NCI-H446 treated with DMSO at 0.1 percent for 48 hours (cell line): ENCODE results near the gene DISP1.
A peak's percentile ranks its signal among the peaks of the same experiment; 100 is the strongest.
"Not testable (repeated sequence)": the region's sequence is repeated elsewhere in the genome, so short reads cannot be mapped to it uniquely, and the experiment has no call there.

ENCODE experiments used
- DNase-seq: peaks from one replicate; lab custom pipeline; 2025; lab: John Stamatoyannopoulos, UW

Gene DISP1

GRCh38 chr1:222792744-222793143 is 22.1 kb upstream of the DISP1 start:
- no peak for DNase-seq

DNA sequence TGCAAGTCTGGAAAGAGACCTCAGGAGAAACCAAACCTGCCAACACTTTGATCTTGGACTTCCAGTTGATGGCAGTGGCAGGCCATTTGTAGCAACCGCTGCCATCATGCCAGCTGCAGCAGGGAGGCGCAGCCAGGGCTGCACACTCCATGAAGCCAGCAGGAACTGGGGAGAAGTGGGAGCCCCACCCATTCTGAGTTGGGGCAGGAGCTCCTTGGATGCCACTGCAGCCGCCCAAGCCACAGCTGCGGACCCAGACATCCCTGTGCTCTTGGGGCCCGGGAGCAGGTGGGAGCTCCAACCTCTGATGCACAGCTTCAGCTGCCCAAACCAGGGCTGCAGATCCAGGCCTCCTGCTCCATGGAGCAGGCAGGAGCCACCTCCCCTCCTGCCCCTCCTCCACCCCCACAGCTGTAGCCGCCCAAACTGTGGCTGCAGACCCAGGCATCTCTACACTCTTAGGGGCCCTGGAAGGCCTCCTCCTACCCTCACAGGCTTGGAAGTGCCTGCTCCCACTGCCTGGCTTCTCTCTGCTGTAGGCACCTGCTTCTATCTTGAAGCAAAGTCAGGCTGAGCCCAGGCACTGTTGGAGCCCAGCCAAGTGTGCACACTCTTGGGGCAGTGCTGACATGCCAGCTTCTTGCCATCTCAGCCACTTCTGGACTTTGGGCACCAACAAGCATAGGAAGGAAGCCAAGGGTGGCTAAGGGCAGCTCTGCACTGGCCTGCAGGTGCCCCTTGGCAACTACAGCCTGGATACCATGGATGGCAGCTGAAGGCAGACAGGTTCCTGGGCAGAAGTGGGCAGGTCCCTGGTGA is 20.0 kb upstream of the DISP1 start:
- no peak for DNase-seq

DNA sequence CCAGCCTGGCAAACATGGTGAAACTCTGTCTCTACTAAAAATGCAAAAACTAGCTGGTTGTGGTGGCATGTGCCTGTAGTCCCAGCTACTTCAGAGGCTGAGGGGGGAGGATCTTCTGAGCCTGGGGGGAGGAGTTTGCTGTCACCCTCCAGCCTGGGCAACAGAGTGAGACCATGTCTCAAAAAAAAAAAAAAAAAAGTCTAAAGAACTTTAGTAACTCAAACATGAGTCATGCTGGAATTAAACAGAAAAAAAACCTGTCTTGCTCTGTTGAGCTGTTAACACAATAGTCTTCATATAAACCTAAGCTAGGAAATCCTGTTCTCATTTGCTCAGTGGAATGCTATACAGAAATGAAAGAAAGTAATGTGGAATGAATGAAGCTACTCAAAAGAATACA is 16.7 kb upstream of the DISP1 start:
- no peak for DNase-seq

GRCh38 chr1:222798975-222799374 is 15.9 kb upstream of the DISP1 start:
- DNase-seq, result no peak

- DNase-seq, result no peak
These were observed 13.8 kb upstream of the DISP1 start for GRCh38 chr1:222801067-222801466.

GRCh38 chr1:222811671-222812070 is 3.2 kb upstream of the DISP1 start:
- no peak for DNase-seq

- no peak for DNase-seq
These were observed 838 bp upstream of the DISP1 start for GRCh38 chr1:222813866-222814535.

DNA sequence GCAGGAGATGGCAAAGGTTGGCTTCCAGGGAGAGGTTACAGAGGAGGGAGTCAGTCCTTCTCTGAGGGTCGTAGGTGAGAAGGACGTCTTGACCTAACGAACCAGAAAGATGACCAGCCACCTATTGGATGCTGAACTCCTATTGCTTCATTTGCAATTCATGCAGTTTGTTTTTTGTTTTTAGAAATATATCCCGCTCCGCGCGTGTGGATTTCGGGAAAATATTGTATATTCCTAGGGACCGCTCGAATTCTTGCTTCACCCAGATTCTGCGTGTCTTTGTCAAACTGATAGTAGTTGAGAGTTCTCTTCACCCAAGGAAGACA is 564 bp downstream of the DISP1 start:
- DNase-seq, result no peak

DNA sequence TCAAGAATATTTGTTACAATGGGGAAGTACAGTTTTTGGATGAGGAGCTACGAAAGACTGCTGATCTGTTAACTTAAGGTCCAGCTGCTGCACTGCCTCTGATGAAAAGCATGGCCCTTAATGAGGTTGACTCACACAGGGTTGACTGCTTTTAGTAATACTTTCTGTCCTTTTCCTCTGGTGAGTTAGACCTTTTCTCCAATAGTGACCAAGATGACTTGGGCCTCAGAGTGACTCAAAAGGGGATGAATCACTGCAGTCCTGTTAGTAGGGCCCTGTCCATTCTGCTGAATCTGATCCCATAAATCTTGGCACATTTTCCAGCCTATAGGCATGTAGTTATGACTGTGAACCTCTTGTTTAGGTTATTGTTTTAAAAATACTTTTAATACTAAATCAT is 2.7 kb downstream of the DISP1 start:
- no peak for DNase-seq

DNA sequence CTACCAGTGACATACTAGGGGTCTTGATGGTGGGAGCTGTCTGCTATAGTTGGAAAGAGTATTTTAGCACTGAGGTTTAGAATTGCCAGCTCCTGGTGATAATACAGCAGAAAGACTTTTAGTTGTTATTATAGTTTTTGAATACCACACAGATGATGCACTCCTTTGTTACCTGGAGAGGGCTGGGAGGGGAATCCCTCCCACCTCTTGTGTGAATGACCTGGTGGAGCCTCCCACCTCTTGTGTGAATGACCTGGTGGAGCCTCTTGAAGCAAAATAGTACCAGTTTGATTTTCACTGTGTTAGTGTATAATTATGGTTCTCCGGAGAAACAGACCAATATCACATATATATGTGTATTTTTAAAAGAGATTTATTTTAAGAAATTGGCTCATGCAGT is 3.3 kb downstream of the DISP1 start:
- no peak for DNase-seq

GRCh38 chr1:222820171-222820712 is 5.4 kb downstream of the DISP1 start:
- DNase-seq, result no peak

GRCh38 chr1:222821239-222821638 is 6.4 kb downstream of the DISP1 start:
- DNase-seq, result no peak

DNA sequence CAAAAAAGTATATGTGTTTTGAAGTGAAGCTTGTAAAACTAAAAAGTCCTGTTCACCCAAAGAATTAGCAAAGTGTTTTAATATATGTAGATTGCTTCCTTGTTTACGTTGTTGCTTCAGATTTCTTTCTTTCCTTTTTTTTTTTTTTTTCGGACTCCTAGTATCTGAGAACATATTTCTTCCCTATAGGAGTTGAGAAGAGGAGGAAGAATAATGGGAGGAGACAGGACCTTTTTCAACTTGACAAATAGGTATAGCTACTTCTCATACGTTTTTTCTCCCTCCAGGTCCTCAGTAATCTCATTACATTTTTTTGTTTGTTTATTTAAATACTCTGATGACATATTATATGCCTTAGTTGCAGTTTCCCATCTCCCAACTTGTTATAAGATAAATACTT is 8.9 kb downstream of the DISP1 start:
- no peak for DNase-seq

DNA sequence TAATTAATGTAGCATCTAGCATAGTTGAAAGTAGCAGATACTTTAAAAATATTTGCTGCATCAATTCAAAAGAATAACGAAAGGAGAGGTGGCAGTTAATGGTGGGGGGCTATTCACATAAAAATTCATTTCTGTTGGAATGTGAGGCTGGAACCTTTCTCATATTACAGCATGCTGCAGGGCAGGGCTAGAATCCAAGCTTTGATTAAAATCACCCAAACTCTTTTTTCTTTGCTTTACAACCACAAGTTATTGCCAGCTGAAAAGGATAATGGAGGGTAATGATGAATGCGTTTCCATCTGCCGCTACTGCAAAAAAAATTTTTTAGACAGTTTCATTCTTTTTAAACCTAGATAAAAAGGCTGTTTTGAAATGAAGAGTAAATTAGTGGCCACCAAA is 9.8 kb downstream of the DISP1 start:
- DNase-seq, result peak; percentile 29

GRCh38 chr1:222828939-222829338 is 14.1 kb downstream of the DISP1 start:
- DNase-seq, result no peak

GRCh38 chr1:222829868-222830267 is 15.0 kb downstream of the DISP1 start:
- no peak for DNase-seq

DNA sequence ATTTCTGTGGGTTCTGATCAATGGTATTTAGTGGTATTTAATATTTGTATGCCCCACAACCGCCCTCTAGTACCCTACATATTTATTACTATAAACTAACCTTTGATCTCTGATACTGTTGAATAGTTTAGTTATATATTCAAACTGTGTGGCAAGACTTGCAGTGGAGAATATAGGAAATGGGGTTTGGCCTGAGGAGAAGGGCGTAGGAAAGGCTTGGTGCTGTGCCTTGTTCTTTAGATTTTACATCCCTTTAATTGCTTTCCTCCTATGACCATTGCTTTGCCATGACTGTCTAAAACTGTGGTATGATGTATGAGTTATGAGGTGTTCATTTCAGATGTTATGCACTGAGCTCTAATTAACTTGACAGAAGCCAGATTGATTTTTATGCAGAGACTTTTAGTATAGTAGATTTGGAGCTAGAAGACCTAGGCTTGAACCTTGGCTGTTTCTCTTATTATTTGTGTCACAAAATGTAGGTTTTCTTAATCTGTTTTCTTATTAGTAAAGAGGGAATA is 18.6 kb downstream of the DISP1 start:
- DNase-seq, result no peak

GRCh38 chr1:222843469-222844410 is 28.9 kb downstream of the DISP1 start:
- DNase-seq, result no peak

- DNase-seq, result no peak
These were observed 29.6 kb downstream of the DISP1 start for GRCh38 chr1:222844411-222844779.

DNA sequence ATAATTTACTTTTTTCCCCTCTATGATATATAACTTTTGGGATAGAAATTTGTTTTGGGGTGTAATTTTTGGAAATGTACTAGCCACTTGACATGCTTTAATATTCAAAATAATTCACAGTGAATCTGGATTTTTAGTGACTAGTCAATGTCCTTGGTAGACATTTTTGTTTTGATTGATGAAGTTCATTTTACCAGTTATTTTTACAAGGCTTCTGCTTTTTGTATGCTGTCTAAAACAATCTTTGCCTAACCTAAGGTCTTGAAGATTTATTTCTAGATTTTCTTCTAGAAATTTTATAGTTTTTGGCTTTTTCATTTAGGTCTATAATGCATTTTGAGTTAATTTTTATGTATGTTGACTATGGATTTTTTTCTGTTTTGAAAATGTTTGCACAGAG is 30.9 kb downstream of the DISP1 start:
- no peak for DNase-seq

- DNase-seq, result not testable (repeated sequence)
These were observed 35.7 kb downstream of the DISP1 start for GRCh38 chr1:222850550-222850949.

DNA sequence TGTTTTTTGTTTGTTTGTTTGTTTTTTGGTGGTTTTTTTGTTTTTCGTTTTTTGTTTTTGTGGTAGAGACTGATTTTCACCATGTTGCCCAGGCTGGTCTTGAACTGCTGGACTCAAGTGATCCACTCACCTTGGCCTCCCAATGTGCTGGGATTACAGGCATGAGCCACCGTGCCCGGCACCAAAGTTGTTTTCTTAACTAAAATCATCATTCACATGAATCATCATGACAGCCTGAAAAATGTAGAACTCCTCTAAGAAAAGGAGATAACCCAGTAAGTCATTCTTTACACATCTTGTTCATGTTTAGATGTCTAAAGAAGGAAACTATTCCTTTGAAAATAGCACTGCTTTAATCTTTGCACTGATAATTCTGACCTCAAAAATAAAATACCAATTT is 37.5 kb downstream of the DISP1 start:
- DNase-seq, result no peak
